ENCODE data around the gene INHBB.

DNA sequence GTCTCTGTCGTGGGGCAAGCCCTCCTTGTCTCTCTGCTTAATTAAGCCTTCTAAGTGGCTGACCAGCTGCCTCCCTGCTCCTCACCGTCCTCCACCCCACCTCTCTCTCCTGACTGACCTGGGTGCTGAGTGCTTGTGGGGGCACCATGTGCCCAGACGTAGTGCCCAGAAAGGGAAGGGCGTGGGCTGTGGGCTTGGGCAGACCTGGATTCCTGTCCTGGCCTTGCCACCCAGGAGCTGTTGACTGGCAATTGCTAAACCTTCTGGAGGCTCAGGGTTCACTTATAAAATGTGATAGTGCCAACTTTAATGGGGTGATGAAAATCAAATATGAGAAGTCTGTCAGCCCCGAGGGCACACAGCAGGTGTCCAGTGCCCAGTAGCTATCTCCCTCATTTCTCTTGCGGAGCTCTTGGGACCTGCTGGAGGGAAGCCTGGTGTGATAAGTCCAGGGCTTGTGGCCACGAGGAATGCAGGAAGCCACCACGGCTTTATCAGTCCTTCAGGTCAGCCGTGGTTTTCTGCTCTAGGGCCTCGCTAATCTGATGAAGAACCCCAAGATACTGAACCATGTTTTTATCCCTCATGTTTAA lies 22.0 kb upstream of the INHBB start:
- TF ChIP-seq POLR2A (IDR thresholded peaks at IDR 0.05) (no peak), POLR2AphosphoS5 (IDR thresholded peaks at IDR 0.05) (no peak)
- TF ChIP-seq, protein P1, sequence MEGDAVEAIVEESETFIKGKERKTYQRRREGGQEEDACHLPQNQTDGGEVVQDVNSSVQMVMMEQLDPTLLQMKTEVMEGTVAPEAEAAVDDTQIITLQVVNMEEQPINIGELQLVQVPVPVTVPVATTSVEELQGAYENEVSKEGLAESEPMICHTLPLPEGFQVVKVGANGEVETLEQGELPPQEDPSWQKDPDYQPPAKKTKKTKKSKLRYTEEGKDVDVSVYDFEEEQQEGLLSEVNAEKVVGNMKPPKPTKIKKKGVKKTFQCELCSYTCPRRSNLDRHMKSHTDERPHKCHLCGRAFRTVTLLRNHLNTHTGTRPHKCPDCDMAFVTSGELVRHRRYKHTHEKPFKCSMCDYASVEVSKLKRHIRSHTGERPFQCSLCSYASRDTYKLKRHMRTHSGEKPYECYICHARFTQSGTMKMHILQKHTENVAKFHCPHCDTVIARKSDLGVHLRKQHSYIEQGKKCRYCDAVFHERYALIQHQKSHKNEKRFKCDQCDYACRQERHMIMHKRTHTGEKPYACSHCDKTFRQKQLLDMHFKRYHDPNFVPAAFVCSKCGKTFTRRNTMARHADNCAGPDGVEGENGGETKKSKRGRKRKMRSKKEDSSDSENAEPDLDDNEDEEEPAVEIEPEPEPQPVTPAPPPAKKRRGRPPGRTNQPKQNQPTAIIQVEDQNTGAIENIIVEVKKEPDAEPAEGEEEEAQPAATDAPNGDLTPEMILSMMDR (IDR thresholded peaks at IDR 0.05) = no peak

All from prostate gland (tissue), 2 donors.